ENCODE results near the gene TPD52L1. TPM values are rescaled to one million over a fixed set of nuclear protein-coding genes. Genes with fewer than 3 reads are reported as not detected.

Gene TPD52L1
- total and polyA plus RNA-seq, 2 donors (not counting 1 experiment from before 2014, with no cell fraction given): not detected

DNA sequence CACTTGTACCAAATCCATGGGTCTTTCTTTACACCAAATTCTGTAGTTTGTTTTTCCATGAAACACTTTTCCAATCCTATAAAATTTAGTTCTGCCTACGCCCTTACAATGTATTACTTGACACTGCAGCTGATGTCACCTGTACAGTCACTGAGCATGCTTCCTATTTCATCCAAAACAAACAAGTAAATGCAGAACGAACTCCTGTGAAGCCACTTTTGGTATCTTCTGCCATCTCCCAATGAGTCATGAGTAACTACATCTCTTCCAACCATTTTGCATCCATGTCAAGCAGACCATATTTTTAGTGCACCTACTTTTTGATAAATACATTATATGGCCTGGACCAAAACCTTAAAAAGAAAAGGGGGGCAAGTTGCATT lies 105.8 kb downstream of the TPD52L1 start:
- Mint-ChIP-seq H3K27ac (no peak overlapping the region), H3K4me1 (no peaks in the 10 kb centered on the region), H3K9me3 (ENCODE audit: insufficient read depth) (no peaks in the 10 kb centered on the region), H3K27me3 (no peaks in the 10 kb centered on the region), H3K4me3 (no peak overlapping the region)
- H3K9me3 ChIP-seq (ENCODE audit: control extremely low read depth in 1 of 3, control insufficient read depth in 2 of 3, insufficient read depth in 1 of 3, low read length in 2 of 3): peaks cover 0 to 4% (median 0%) of the 10 kb centered on the region in 3 donors
- intact Hi-C loops (cut with micrococcal nuclease): no loop called here
- no peak for ATAC-seq (ENCODE audit: low read depth)
- CTCF ChIA-PET: no interaction called here
- WGBS (ENCODE audit: insufficient coverage): 78% methylated on average over 2 of the region's 2 CpGs
- POLR2A ChIA-PET: no interaction called here
- no peak overlapping the region for H3K9ac ChIP-seq (ENCODE audit: low read length)
- no peaks in the 10 kb centered on the region for H3K79me2 ChIP-seq (ENCODE audit: control insufficient read depth, insufficient read depth, low read length)
- no peak overlapping the region for H3K27ac ChIP-seq (ENCODE audit: low read length in 2 of 2)
- no peak for TF ChIP-seq EZH2 (IDR thresholded peaks at IDR 0.05; ENCODE audit: borderline replicate concordance, insufficient read depth, low read depth, low read length, poor library complexity, severe bottlenecking)
- TF ChIP-seq, protein P1, sequence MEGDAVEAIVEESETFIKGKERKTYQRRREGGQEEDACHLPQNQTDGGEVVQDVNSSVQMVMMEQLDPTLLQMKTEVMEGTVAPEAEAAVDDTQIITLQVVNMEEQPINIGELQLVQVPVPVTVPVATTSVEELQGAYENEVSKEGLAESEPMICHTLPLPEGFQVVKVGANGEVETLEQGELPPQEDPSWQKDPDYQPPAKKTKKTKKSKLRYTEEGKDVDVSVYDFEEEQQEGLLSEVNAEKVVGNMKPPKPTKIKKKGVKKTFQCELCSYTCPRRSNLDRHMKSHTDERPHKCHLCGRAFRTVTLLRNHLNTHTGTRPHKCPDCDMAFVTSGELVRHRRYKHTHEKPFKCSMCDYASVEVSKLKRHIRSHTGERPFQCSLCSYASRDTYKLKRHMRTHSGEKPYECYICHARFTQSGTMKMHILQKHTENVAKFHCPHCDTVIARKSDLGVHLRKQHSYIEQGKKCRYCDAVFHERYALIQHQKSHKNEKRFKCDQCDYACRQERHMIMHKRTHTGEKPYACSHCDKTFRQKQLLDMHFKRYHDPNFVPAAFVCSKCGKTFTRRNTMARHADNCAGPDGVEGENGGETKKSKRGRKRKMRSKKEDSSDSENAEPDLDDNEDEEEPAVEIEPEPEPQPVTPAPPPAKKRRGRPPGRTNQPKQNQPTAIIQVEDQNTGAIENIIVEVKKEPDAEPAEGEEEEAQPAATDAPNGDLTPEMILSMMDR (IDR thresholded peaks at IDR 0.05): no peak
- H3K4me2 ChIP-seq (replicated peaks; ENCODE audit: low read depth, low read length, poor library complexity, severe bottlenecking): no peak overlapping the region
- no peak overlapping the region for H3K4me3 ChIP-seq (ENCODE audit: control extremely low read depth in 1 of 5, extremely low read depth in 1 of 5, insufficient read depth in 1 of 5, low read depth in 2 of 5, low read length in 4 of 5)
- no peaks in the 10 kb centered on the region for H3K36me3 ChIP-seq (replicated peaks in 1 of 2; ENCODE audit: control extremely low read depth in 1 of 2, control insufficient read depth in 1 of 2, extremely low read depth in 1 of 2, insufficient read depth in 2 of 2, low read length in 1 of 2)
- H2AFZ ChIP-seq (ENCODE audit: insufficient read depth, low read depth, low read length, poor library complexity, severe bottlenecking): no peak overlapping the region
- H4K20me1 ChIP-seq (ENCODE audit: control insufficient read depth, insufficient read depth, low read length, poor library complexity, severe bottlenecking): no peaks in the 10 kb centered on the region
- no peak for DNase-seq
- no peaks in the 10 kb centered on the region for H3K27me3 ChIP-seq (replicated peaks in 1 of 4; ENCODE audit: control extremely low read depth in 1 of 4, control insufficient read depth in 3 of 4, insufficient read depth in 4 of 4, low read length in 3 of 4)
- no peaks in the 10 kb centered on the region for H3K4me1 ChIP-seq (ENCODE audit: control insufficient read depth in 2 of 2, insufficient read depth in 2 of 2, low read length in 2 of 2)

DNA sequence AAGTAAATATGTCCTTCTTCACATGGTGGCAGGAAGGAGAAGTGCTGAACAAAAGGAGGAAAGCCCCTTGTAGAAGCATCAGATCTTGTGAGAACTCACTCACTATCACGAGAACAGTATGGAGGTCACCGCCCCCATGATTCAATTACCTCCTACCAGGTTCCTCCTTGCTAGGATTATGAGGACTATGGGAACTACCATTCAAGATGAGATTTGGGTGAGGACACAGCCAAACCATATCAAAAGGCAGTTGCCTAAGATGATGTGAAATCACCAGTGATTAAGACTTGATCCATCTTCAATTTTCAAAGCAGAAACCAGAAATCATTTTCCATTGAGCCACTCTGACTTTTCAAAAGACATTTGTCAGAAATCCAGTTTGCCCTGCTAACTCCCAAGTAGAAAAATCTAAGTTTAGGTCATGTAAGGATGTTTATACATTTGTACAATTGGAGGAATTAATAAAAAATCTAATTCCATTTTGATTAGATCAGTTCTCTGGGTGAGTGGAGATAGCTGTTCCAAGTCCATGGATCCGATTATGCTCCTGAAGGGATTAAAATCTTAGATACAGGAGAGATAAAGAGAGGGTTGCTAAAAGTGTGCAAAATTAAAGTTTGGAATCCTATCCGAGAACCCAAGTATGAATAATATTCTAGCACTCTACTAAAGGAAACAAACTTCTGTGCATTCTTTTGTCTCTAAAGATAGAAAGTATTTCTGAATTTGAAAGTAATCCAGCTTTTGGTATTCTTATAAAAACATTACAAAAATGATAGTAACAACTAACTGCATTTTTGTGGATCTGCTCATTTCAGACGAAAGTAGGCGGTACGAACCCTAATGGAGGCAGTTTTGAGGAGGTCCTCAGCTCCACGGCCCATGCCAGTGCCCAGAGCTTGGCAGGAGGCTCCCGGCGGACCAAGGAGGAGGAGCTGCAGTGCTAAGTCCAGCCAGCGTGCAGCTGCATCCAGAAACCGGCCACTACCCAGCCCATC lies 108.7 kb downstream of the TPD52L1 start:
- ATAC-seq (ENCODE audit: low read depth): no peak
- 94% methylated on average over 8 of the region's 12 CpGs for WGBS (ENCODE audit: insufficient coverage)

More for the DNA sequence above, 108.7 kb downstream of the TPD52L1 start:
- Histone ChIP-seq H4K20me1 (ENCODE audit: control insufficient read depth, insufficient read depth, low read length, poor library complexity, severe bottlenecking) (no peaks in the 10 kb centered on the region), H3K36me3 (replicated peaks in 1 of 2; ENCODE audit: control extremely low read depth in 1 of 2, control insufficient read depth in 1 of 2, extremely low read depth in 1 of 2, insufficient read depth in 2 of 2, low read length in 1 of 2) (no peaks in the 10 kb centered on the region), H3K9me3 (ENCODE audit: control extremely low read depth in 1 of 3, control insufficient read depth in 2 of 3, insufficient read depth in 1 of 3, low read length in 2 of 3) (peaks cover 0 to 4% (median 0%) of the 10 kb centered on the region in 3 donors), H3K27me3 (replicated peaks in 1 of 4; ENCODE audit: control extremely low read depth in 1 of 4, control insufficient read depth in 3 of 4, insufficient read depth in 4 of 4, low read length in 3 of 4) (no peaks in the 10 kb centered on the region), H3K9ac (ENCODE audit: low read length) (no peak overlapping the region), H3K27ac (ENCODE audit: low read length in 2 of 2) (no peak overlapping the region), H3K79me2 (ENCODE audit: control insufficient read depth, insufficient read depth, low read length) (no peaks in the 10 kb centered on the region), H3K4me3 (ENCODE audit: control extremely low read depth in 1 of 5, extremely low read depth in 1 of 5, insufficient read depth in 1 of 5, low read depth in 2 of 5, low read length in 4 of 5) (no peak overlapping the region), H3K4me2 (replicated peaks; ENCODE audit: low read depth, low read length, poor library complexity, severe bottlenecking) (no peak overlapping the region), H3K4me1 (ENCODE audit: control insufficient read depth in 2 of 2, insufficient read depth in 2 of 2, low read length in 2 of 2) (no peaks in the 10 kb centered on the region), H2AFZ (ENCODE audit: insufficient read depth, low read depth, low read length, poor library complexity, severe bottlenecking) (no peak overlapping the region)
- H3K4me3 Mint-ChIP-seq: no peak overlapping the region
- intact Hi-C loops (cut with micrococcal nuclease): no loop called here
- H3K27me3 Mint-ChIP-seq: no peaks in the 10 kb centered on the region
- POLR2A ChIA-PET: no interaction called here
- CTCF ChIA-PET: no interaction called here
- H3K27ac Mint-ChIP-seq: no peak overlapping the region
- no peaks in the 10 kb centered on the region for H3K4me1 Mint-ChIP-seq
- no peak for DNase-seq
- TF ChIP-seq EZH2 (IDR thresholded peaks at IDR 0.05; ENCODE audit: borderline replicate concordance, insufficient read depth, low read depth, low read length, poor library complexity, severe bottlenecking): no peak
- TF ChIP-seq, protein P1 (IDR thresholded peaks at IDR 0.05): no peak
- no peaks in the 10 kb centered on the region for H3K9me3 Mint-ChIP-seq (ENCODE audit: insufficient read depth)
